Epithelial cell of esophagus (primary cell): ENCODE measurements around the gene ACIN1.

Experiments used
- DNase-seq: peaks from one replicate; pipeline ENCODE4 v3.0.0; 2010; ENCODE audit warnings: low read depth
- H3K4me3 ChIP-seq: 2 replicates; pipeline ENCODE4 v1.5.1; 2011; ENCODE audit warnings: mild to moderate bottlenecking, low read length, control low read depth
- CTCF ChIP-seq: IDR thresholded peaks from 2 replicates; pipeline ENCODE4 v1.5.1; 2011; ENCODE audit warnings: low read depth, mild to moderate bottlenecking, low read length, control low read depth, inconsistent platforms; ENCODE audit not compliant: insufficient read depth; ENCODE audit errors: missing control alignments

Gene ACIN1

GRCh38 chr14:23033251-23033727, 61.6 kb downstream of the ACIN1 start:
- DNase-seq, result no peak
- no peak for TF ChIP-seq CTCF
- H3K4me3 ChIP-seq, result peak overlapping the region; percentile 95

DNA sequence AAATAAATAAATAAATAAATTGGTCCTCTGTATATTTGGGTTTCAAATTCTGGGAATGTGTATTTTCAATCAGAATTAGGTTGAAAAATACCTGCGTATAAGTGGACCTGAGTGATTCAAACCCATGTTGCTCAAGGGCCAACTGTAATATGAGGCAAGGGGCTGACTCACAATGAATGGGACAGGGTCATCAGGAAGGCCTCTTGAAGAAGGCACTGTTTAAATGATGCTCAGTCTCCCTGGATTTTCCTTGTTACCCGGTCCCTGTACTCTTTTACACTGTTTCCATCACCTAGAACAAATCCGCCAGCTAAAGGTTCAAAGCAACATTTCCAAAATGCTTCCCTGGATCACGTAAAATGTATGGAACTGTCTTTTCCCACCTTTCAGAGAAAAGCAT, 64.0 kb downstream of the ACIN1 start:
- peak; percentile 59 for DNase-seq
- TF ChIP-seq CTCF, result no peak
- no peak overlapping the region for H3K4me3 ChIP-seq

- H3K4me3 ChIP-seq, result no peak overlapping the region
- DNase-seq, result no peak
- TF ChIP-seq CTCF, result no peak
Observed at GRCh38 chr14:23028799-23029198, 66.1 kb downstream of the ACIN1 start.

DNA sequence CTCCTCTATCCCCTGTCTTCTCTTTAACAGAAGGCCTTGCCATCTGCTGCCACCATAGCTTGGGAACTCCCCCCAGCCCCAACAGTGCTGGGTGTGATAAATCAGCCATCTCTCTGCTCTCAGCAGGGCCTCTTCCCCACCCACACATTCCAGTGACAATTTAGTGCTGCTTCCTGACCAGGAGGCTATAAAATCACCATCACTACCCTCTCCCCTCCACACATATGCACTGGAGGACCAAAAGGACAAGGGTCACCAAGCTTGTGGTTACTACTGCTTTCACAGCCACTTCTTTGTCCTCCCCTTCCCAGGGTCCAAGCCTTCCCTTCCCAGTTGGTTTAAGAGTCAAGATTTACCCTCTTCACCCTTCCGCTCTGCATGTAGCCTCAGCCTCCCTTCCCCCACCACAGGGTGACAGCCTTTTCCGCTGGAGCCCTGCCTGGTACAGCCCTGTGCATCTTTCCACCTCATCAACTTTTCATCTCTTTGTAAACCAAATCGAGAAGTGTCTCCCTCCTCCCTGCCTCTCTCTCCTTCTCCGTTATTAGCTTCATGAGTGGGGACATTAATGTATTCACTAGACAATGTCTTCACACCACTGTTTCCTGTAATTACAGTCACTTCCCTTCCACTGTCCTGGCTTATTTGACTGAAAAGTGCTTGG, 69.7 kb downstream of the ACIN1 start:
- TF ChIP-seq CTCF, result no peak
- H3K4me3 ChIP-seq, result no peak overlapping the region
- DNase-seq, result no peak

DNA sequence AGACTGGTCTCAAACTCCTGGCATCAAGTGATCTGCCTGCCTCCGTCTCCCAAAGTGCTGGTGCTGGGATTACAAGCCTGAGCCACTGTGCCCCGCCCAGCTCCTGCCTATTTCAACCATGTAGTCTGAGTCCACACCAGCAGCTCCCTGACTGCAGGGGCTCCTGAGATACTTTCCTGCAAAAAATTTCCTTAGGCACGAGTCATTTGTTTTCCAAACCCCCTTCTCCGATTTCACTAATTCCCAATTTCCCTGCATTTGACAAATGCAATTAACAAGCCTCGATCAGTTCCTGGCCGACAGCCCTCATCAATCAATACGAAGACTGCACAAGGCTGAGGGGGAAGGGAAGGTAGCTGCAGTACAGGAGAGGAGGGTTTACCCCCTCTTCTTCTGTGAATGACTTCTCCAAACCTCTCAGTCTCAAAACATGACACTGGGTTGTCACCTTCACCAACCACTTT, 70.3 kb downstream of the ACIN1 start:
- TF ChIP-seq CTCF, result no peak
- H3K4me3 ChIP-seq, result no peak overlapping the region
- DNase-seq, result no peak

DNA sequence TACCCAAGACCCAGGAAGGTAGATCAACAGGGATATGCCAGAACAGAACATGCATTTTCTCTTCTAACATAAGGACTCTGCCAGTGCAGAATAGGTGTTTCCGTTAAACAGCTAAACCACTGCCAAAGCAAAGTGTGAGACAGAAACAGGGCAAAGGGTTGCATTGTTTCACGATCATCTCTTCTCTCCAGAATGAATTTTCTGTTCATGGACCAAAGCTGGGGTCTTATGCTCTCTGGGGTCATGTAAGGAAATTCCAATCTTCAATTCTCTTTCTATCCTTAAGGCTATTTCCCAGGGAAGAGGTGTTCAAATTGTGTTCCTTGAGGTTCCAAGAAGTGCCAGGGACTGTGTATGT, 71.2 kb downstream of the ACIN1 start:
- no peak for TF ChIP-seq CTCF
- H3K4me3 ChIP-seq, result no peak overlapping the region
- DNase-seq, result no peak
